Measurements from ENCODE around the gene DHX32.
"Not testable (repeated sequence)": the region's sequence is repeated elsewhere in the genome, so short reads cannot be mapped to it uniquely, and the experiment has no call there.

The DHX32 gene

DNA sequence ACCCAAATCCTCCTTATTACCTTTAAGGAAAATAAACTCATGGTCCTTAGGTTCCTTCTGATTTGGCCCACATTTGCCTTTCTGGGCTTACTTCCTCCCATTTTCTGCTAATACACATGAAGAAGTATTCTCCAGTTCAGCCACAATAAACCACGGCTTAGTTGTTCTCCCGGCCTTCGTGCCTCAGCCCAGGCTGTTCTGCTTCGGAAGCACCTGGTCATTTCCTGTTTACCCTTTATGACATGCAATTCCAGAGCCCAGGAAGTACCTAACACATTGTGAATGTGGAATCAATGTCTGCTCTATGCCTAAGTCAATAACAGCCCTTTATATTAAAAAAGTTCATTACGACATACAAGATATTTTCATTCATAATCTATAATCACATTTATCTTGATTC lies 11.3 kb upstream of the DHX32 start:
- peaks cover 19% of the 10 kb centered on the region for H3K27me3 ChIP-seq (ENCODE audit: control insufficient read depth, insufficient read depth, low read length)
- not testable (repeated sequence) for H3K4me3 ChIP-seq (ENCODE audit: low read length); H3K9me3 ChIP-seq (ENCODE audit: control insufficient read depth, low read depth, low read length); H3K27ac ChIP-seq (ENCODE audit: low read length); H3K9ac ChIP-seq (ENCODE audit: low read length); H3K36me3 ChIP-seq (ENCODE audit: control insufficient read depth, low read depth, low read length); H3K4me1 ChIP-seq (ENCODE audit: control insufficient read depth, low read depth, low read length)

DNA sequence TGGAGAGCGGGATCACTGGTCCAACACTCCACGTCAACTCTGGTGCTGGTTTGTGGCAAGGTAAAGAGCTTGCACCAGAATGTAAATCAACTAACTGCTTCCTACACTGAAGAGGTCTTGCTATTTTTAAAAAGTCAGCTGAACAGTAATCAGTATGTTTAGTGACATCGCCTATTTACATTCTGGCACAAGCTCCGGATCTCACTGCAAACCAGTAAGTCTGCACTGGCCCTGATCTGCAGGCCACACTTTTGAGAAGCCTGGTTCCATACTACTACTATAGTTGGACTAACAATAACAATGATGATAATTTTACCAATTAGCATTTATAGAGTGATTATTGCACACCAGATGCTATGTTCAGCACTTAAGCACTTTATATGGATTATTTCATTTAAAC lies 8.3 kb upstream of the DHX32 start:
- not testable (repeated sequence) for H3K9ac ChIP-seq (ENCODE audit: low read length); H3K4me3 ChIP-seq (ENCODE audit: low read length); H3K27me3 ChIP-seq (ENCODE audit: control insufficient read depth, insufficient read depth, low read length); H3K27ac ChIP-seq (ENCODE audit: low read length); H3K36me3 ChIP-seq (ENCODE audit: control insufficient read depth, low read depth, low read length); H3K9me3 ChIP-seq (ENCODE audit: control insufficient read depth, low read depth, low read length); H3K4me1 ChIP-seq (ENCODE audit: control insufficient read depth, low read depth, low read length)

DNA sequence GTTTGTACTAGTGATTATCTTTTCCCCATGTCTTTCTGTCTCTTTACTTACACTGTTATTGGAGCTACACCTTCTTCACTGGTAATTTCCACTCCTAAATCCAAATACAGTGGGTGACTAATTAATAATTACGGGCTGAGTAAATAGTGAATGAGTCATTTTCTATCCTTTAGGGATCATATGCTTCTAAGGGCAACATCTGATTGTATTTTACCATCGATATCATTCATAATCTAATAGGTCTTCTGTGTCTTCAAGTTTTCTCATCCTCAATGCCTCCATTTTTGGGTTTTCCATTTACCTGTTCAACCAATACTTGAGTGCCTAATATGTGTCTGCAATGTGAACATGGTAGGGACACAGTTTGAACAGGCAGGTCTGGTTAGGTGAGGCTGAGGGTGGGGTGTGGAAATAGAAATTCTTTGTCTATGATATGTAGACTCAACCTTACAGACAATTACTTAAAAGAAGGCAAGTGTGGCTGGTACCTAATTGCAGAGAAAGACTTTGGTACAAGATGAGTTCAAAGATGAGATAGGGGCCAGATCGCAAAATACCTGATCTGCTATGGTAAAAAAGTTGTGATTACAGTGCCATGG lies 5.9 kb upstream of the DHX32 start:
- peaks cover 6% of the 10 kb centered on the region for H3K4me1 ChIP-seq (ENCODE audit: control insufficient read depth, low read depth, low read length)
- no peak overlapping the region for H3K4me3 ChIP-seq (ENCODE audit: low read length)
- H3K27me3 ChIP-seq (ENCODE audit: control insufficient read depth, insufficient read depth, low read length): no peaks in the 10 kb centered on the region
- H3K9ac ChIP-seq (ENCODE audit: low read length): no peak overlapping the region
- no peaks in the 10 kb centered on the region for H3K36me3 ChIP-seq (ENCODE audit: control insufficient read depth, low read depth, low read length)
- no peak overlapping the region for H3K27ac ChIP-seq (ENCODE audit: low read length)
- H3K9me3 ChIP-seq (ENCODE audit: control insufficient read depth, low read depth, low read length): peaks cover 3% of the 10 kb centered on the region

DNA sequence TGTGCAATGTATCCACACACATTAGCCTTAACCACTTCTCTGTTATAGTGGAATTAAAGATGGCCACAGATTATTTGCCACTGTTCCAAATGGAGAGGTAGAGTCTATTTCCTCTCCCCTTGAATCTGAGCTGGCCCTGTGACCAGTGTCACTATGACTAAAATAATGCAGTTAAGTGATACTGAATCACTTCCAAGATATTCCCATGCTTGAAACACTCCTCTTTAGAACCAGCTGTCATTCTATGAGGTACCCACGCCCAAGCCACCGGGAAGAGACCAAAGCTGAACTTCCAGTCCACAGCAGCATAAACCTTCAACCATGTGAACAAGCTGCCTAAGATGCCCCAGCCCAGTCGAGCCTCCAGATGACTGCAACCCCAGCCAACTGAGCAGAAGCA lies 2.1 kb upstream of the DHX32 start:
- peaks cover 32% of the 10 kb centered on the region for H3K4me1 ChIP-seq (ENCODE audit: control insufficient read depth, low read depth, low read length)
- no peak overlapping the region for H3K27ac ChIP-seq (ENCODE audit: low read length)
- H3K9ac ChIP-seq (ENCODE audit: low read length): no peak overlapping the region
- H3K27me3 ChIP-seq (ENCODE audit: control insufficient read depth, insufficient read depth, low read length): no peaks in the 10 kb centered on the region
- no peaks in the 10 kb centered on the region for H3K36me3 ChIP-seq (ENCODE audit: control insufficient read depth, low read depth, low read length)
- no peak overlapping the region for H3K4me3 ChIP-seq (ENCODE audit: low read length)
- no peaks in the 10 kb centered on the region for H3K9me3 ChIP-seq (ENCODE audit: control insufficient read depth, low read depth, low read length)

DNA sequence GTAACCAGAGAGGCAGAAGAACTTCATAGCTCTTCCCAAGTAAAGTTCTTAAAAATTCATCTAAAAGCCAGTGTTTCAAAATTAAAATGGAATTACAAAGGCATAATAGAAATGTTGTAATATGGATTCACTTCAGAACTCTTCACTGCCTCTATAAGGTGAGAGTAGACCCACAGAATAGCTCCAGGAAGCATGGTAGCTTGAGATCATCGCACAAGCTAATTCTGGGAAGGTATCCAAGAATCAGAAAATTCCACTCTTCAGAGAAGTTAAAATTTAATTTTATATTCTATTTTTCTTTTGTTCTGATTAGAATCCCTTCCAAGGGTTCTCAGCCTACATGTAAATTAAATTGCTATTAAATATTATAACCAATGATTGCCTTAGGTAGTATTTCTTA lies 1.5 kb upstream of the DHX32 start:
- Histone ChIP-seq H3K9me3 (ENCODE audit: control insufficient read depth, low read depth, low read length) (no peaks in the 10 kb centered on the region), H3K4me1 (ENCODE audit: control insufficient read depth, low read depth, low read length) (peaks cover 32% of the 10 kb centered on the region), H3K27me3 (ENCODE audit: control insufficient read depth, insufficient read depth, low read length) (no peaks in the 10 kb centered on the region), H3K36me3 (ENCODE audit: control insufficient read depth, low read depth, low read length) (no peaks in the 10 kb centered on the region), H3K27ac (ENCODE audit: low read length) (no peak overlapping the region), H3K4me3 (ENCODE audit: low read length) (no peak overlapping the region), H3K9ac (ENCODE audit: low read length) (no peak overlapping the region)

DNA sequence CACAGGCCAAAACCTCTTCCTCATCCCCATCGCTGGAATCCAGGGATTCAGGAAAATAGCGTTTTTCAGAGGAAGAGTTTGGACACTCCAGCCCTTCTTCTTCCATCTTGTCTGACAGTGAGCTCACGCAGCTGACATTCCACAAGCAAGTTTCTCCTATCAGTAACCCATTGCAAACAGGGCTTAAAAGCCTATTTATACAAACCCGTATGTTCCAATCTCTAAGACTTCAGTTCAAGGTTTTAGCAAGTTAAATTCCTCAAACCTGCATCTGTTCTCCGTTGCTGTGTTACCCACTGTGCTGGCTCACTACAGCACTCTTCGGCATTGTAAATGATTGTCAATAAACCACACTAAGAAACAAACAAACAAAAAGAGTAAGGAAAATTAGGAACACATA lies 373 bp downstream of the DHX32 start:
- Histone ChIP-seq H3K27ac (ENCODE audit: low read length) (no peak overlapping the region), H3K27me3 (ENCODE audit: control insufficient read depth, insufficient read depth, low read length) (no peaks in the 10 kb centered on the region), H3K9ac (ENCODE audit: low read length) (peak overlapping the region; percentile 14), H3K9me3 (ENCODE audit: control insufficient read depth, low read depth, low read length) (peaks cover 10% of the 10 kb centered on the region), H3K36me3 (ENCODE audit: control insufficient read depth, low read depth, low read length) (peaks cover 5% of the 10 kb centered on the region), H3K4me1 (ENCODE audit: control insufficient read depth, low read depth, low read length) (peaks cover 32% of the 10 kb centered on the region), H3K4me3 (ENCODE audit: low read length) (peak overlapping the region; percentile 36)

DNA sequence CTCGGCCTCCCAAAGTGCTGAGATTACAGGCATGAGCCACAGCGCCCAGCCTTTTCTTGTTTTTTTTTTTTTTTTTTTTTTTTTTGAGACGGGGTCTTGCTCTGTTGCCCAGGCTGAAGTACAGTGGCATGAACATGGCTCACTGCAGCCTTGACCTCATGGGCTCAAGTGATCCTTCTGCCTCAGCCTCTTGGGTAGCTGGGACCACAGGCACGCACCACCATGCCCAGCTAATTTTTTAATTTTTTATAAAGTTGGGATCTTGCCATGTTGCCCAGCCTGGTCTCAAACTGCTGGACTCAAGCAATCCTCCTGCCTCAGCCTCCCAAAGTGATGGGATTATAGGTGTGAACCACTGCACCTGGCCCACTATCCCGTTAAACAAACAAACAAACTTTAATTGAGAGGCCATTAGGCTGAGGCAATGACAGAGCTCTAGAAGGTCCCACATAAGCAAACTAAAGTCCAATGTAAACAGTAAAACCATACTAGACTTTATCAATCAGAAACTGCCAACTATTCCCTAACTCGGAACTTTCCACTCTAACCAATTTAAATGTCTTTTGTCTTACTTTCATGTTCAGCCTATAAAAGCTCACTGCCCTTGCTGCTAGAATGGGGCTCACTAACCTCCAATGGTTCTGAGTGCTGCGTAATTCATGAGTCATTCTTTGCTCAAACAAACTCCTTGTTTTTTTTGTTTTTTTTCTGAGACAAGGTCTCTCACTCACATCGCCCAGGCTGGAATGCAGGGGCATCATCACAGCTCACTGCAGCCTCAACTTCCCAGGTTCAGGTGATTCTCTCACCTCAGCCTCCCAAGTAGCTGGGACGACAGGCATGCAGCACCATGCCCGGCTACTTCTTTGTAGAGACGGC lies 1.9 kb downstream of the DHX32 start:
- H3K36me3 ChIP-seq (ENCODE audit: control insufficient read depth, low read depth, low read length): peaks cover 5% of the 10 kb centered on the region

DNA sequence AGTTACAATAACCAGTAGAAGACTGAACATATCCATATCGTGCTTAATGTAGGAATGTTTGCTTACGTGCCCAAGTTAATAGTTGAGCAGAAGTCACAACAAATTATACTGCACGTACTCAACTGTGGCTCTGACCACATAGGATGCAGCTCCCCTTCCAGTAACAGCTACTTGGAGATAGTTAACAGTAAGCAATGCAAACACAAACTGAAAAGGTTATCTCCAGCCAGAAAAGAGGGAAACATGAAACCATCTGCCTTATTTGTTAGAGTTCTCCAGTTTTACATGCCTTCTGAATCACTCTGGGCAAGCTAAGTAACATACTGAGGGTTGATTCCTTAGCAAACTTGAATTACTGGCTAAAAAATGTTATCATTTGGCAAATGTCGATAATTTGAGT lies 9.8 kb downstream of the DHX32 start:
- Histone ChIP-seq H3K9ac (ENCODE audit: low read length) (no peak overlapping the region), H3K4me3 (ENCODE audit: low read length) (no peak overlapping the region), H3K36me3 (ENCODE audit: control insufficient read depth, low read depth, low read length) (peaks cover 4% of the 10 kb centered on the region), H3K27me3 (ENCODE audit: control insufficient read depth, insufficient read depth, low read length) (no peaks in the 10 kb centered on the region), H3K27ac (ENCODE audit: low read length) (no peak overlapping the region), H3K4me1 (ENCODE audit: control insufficient read depth, low read depth, low read length) (no peaks in the 10 kb centered on the region), H3K9me3 (ENCODE audit: control insufficient read depth, low read depth, low read length) (peaks cover 5% of the 10 kb centered on the region)

More for the DNA sequence above, 1.9 kb downstream of the DHX32 start:
- Histone ChIP-seq H3K4me1 (ENCODE audit: control insufficient read depth, low read depth, low read length) (peaks cover 32% of the 10 kb centered on the region), H3K27ac (ENCODE audit: low read length) (no peak overlapping the region), H3K4me3 (ENCODE audit: low read length) (no peak overlapping the region), H3K9ac (ENCODE audit: low read length) (no peak overlapping the region), H3K27me3 (ENCODE audit: control insufficient read depth, insufficient read depth, low read length) (no peaks in the 10 kb centered on the region), H3K9me3 (ENCODE audit: control insufficient read depth, low read depth, low read length) (peaks cover 10% of the 10 kb centered on the region)

DNA sequence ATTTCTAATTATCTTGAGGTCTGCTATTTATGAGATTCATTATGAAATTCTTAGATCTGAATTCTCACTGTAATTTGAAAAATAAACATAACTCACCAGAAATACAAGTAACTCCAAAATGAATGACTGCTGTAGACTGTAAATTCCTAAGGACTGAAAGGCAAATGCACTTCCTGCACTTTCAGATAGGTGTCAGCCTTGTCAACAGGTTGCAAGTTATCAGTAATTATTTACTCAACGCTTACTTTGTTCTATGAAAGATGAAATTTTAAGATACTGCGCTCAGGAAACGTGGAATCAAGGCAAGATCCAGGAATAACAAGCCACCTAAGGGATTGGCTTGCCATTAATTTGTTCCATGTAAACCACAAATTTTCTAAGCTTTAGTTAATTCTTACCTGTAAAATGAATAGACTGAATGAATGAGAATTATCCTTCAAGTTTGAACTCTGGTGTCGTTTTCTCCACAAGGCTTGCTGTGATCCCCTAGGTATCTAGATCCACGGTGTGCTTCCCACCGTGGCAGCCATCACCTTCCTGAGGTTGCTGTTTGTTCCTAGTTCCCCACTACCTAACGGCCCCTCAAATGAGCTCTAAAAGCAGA lies 12.6 kb downstream of the DHX32 start:
- H3K36me3 ChIP-seq (ENCODE audit: control insufficient read depth, low read depth, low read length): peaks cover 3% of the 10 kb centered on the region
- H3K4me1 ChIP-seq (ENCODE audit: control insufficient read depth, low read depth, low read length): no peaks in the 10 kb centered on the region
- H3K27me3 ChIP-seq (ENCODE audit: control insufficient read depth, insufficient read depth, low read length): no peaks in the 10 kb centered on the region
- H3K4me3 ChIP-seq (ENCODE audit: low read length): no peak overlapping the region
- no peak overlapping the region for H3K9ac ChIP-seq (ENCODE audit: low read length)
- H3K9me3 ChIP-seq (ENCODE audit: control insufficient read depth, low read depth, low read length): no peaks in the 10 kb centered on the region
- H3K27ac ChIP-seq (ENCODE audit: low read length): no peak overlapping the region

DNA sequence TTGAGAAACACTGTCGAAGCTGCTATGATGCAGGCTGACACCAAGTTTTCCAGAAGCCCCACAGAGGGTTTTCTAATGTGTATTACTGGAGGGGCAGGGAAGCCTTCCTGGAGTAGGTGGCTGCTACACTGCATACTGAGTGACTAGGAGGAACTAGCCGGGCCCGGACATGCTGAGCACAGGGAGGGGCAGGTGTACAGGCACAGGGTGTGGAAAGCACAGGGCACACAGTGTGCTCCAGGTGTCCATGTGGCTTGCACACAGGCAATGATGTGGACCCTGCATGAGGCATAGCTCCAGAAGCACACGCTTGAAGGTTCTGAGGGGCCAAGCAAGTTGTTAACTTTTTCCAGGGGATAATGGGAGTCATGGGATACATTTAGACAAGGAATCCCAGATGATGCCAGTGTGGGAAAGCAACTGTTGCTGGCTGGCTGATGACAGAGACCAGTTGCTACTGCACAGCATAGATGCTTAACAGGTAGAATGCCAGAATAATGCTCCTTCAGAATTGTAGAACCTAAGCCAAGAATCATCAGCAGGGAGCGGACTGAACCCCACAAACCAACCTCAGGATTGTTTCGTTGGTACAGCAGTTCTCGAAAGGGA lies 14.6 kb downstream of the DHX32 start:
- H3K27me3 ChIP-seq (ENCODE audit: control insufficient read depth, insufficient read depth, low read length): no peaks in the 10 kb centered on the region
- H3K4me1 ChIP-seq (ENCODE audit: control insufficient read depth, low read depth, low read length): no peaks in the 10 kb centered on the region
- no peak overlapping the region for H3K4me3 ChIP-seq (ENCODE audit: low read length)
- H3K9me3 ChIP-seq (ENCODE audit: control insufficient read depth, low read depth, low read length): no peaks in the 10 kb centered on the region
- H3K36me3 ChIP-seq (ENCODE audit: control insufficient read depth, low read depth, low read length): peaks cover 3% of the 10 kb centered on the region
- H3K9ac ChIP-seq (ENCODE audit: low read length): no peak overlapping the region
- no peak overlapping the region for H3K27ac ChIP-seq (ENCODE audit: low read length)

DNA sequence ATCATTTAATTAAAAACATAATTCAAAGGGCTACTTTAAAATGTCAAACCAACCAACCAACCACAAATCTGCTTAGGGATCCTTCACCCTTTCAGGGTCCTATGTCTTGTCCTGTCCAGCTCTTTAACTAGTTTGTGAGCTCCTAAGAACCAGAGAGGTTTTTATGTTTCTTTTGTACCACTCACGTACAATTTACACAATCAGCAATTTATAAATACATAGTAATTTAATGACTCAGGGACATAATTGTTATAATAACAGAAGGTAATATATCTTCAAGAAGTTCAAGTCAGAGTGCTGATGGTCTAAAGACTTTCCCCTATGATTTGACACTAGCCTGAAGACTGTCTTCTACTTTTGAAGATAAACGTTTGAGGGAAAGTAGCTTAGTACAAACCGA lies 16.0 kb downstream of the DHX32 start:
- no peaks in the 10 kb centered on the region for H3K4me1 ChIP-seq (ENCODE audit: control insufficient read depth, low read depth, low read length)
- H3K4me3 ChIP-seq (ENCODE audit: low read length): no peak overlapping the region
- H3K9me3 ChIP-seq (ENCODE audit: control insufficient read depth, low read depth, low read length): no peaks in the 10 kb centered on the region
- peaks cover 3% of the 10 kb centered on the region for H3K36me3 ChIP-seq (ENCODE audit: control insufficient read depth, low read depth, low read length)
- H3K27ac ChIP-seq (ENCODE audit: low read length): no peak overlapping the region
- H3K9ac ChIP-seq (ENCODE audit: low read length): no peak overlapping the region
- H3K27me3 ChIP-seq (ENCODE audit: control insufficient read depth, insufficient read depth, low read length): no peaks in the 10 kb centered on the region
